Embryonic facial prominence (tissue), 1 donor: Measurements from ENCODE around the gene HDAC4.

Experiments used
- DNase-seq: peaks from one replicate; pipeline ENCODE4 v3.0.0-alpha.2; 2016; ENCODE audit errors: extremely low spot score

HDAC4 gene

GRCh38 chr2:239025951-239026461 lies 374.8 kb downstream of the HDAC4 start:
- no peak for DNase-seq

- no peak for DNase-seq
These were observed 375.6 kb downstream of the HDAC4 start for GRCh38 chr2:239025096-239025801.

GRCh38 chr2:239024226-239024625 lies 376.6 kb downstream of the HDAC4 start:
- no peak for DNase-seq

- no peak for DNase-seq
These were observed 378.2 kb downstream of the HDAC4 start for GRCh38 chr2:239022437-239023260.

- no peak for DNase-seq
These were observed 379.0 kb downstream of the HDAC4 start for GRCh38 chr2:239021651-239022436.

GRCh38 chr2:239021224-239021623 lies 379.6 kb downstream of the HDAC4 start:
- no peak for DNase-seq

GRCh38 chr2:239020541-239021041 lies 380.2 kb downstream of the HDAC4 start:
- DNase-seq = no peak

GRCh38 chr2:239019183-239019581 lies 381.6 kb downstream of the HDAC4 start:
- DNase-seq = no peak

- no peak for DNase-seq
These were observed 382.3 kb downstream of the HDAC4 start for GRCh38 chr2:239018271-239019182.

- DNase-seq = no peak
These were observed 383.2 kb downstream of the HDAC4 start for GRCh38 chr2:239017491-239018098.

GRCh38 chr2:239015901-239016675 lies 384.7 kb downstream of the HDAC4 start:
- DNase-seq = no peak

GRCh38 chr2:239015218-239015900 lies 385.5 kb downstream of the HDAC4 start:
- DNase-seq = no peak

GRCh38 chr2:239014458-239015217 lies 386.2 kb downstream of the HDAC4 start:
- no peak for DNase-seq

- no peak for DNase-seq
These were observed 387.2 kb downstream of the HDAC4 start for GRCh38 chr2:239013678-239013976.

- DNase-seq = no peak
These were observed 387.7 kb downstream of the HDAC4 start for GRCh38 chr2:239012936-239013677.

- no peak for DNase-seq
These were observed 388.6 kb downstream of the HDAC4 start for GRCh38 chr2:239012228-239012627.

- DNase-seq = no peak
These were observed 391.2 kb downstream of the HDAC4 start for GRCh38 chr2:239009589-239009961.
